ENCODE data around the gene STEAP2.

GRCh38 chr7:90209776-90210175 is 1.8 kb upstream of the STEAP2 start:
- TF ChIP-seq, protein P1, sequence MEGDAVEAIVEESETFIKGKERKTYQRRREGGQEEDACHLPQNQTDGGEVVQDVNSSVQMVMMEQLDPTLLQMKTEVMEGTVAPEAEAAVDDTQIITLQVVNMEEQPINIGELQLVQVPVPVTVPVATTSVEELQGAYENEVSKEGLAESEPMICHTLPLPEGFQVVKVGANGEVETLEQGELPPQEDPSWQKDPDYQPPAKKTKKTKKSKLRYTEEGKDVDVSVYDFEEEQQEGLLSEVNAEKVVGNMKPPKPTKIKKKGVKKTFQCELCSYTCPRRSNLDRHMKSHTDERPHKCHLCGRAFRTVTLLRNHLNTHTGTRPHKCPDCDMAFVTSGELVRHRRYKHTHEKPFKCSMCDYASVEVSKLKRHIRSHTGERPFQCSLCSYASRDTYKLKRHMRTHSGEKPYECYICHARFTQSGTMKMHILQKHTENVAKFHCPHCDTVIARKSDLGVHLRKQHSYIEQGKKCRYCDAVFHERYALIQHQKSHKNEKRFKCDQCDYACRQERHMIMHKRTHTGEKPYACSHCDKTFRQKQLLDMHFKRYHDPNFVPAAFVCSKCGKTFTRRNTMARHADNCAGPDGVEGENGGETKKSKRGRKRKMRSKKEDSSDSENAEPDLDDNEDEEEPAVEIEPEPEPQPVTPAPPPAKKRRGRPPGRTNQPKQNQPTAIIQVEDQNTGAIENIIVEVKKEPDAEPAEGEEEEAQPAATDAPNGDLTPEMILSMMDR (IDR thresholded peaks at IDR 0.05): no peak
- TF ChIP-seq POLR2A (IDR thresholded peaks at IDR 0.05) (no peak), POLR2AphosphoS5 (IDR thresholded peaks at IDR 0.05) (no peak)

Measured in suprapubic skin (tissue), 4 donors.